Pancreas (tissue), 10 donors: ENCODE measurements around the gene KLF15. TPM values are rescaled to one million over a fixed set of nuclear protein-coding genes. Genes with fewer than 3 reads are reported as not detected.
"Not testable (repeated sequence)": the region's sequence is repeated elsewhere in the genome, so short reads cannot be mapped to it uniquely, and the experiment has no call there.

Experiments used
- ATAC-seq, 4 donors: fragments of 200-7000 bp; cut with Tn5 transposase; one replicate each; pipeline versions ENCODE4 v1.8.0 to v1.9.1; 2020; ENCODE audit warnings: mild to moderate bottlenecking in 4 of 4, moderate library complexity in 4 of 4
- DNase-seq, 6 donors: peaks; one replicate each; pipeline ENCODE4 v3.0.0-alpha.2; 2020
- FAIRE-seq: peaks from 2 replicates; lab custom pipeline; 2012; peaks lifted over from hg19 to GRCh38; lab: Jason Lieb, UNC
- H3K27ac ChIP-seq, 4 donors: fragments of 200-600 bp; sonication (generic); 1 replicate in 3 of 4; 2 replicates in 1 of 4; pipeline versions ENCODE4 v1.5.0 to v1.8.0; 2020
- H3K27me3 ChIP-seq, 4 donors: fragments of 200-600 bp; one replicate each; pipeline ENCODE4 v1.8.0; 2021
- H3K36me3 ChIP-seq, 3 donors: fragments of 200-600 bp; sonication (generic) in 1 of 3; one replicate each; pipeline versions ENCODE4 v1.5.0 to v1.8.0; 2020 to 2021
- H3K4me1 ChIP-seq, 3 donors: fragments of 200-600 bp; one replicate each; pipeline ENCODE4 v1.8.0; 2021
- H3K4me3 ChIP-seq, 4 donors: fragments of 200-600 bp; sonication (generic) in 2 of 4; one replicate each; pipeline versions ENCODE4 v1.5.0 to v1.8.0; 2020 to 2021
- H3K9me3 ChIP-seq, 4 donors: fragments of 200-600 bp; one replicate each; pipeline ENCODE4 v1.8.0; 2021
- WGBS, 2 donors: extraction: QIAGEN DNeasy Blood & Tissue Kit; methylation state at CpG; one replicate each; pipeline ENCODE4 v1.1.7; 2013; 5-methylcytosine and 5-hydroxymethylcytosine counted together
- intact Hi-C, 3 donors: fragments of 100-400 bp; cut with DNase I; formaldehyde crosslinking; loops; one replicate each; pipeline versions ENCODE4 v1.11.1 to v1.14.2; 2022
- polyA plus RNA-seq, 2 donors: library from polyadenylated mRNA; stranded (reverse); fragments of 200-250 nt; gene quantifications; one replicate each; pipeline ENCODE4 v1.2.3, GENCODE V29; 2013
- total RNA-seq, 6 donors: library from RNA; stranded (reverse); fragmentation: NEBNext Ultra II Directional in 4 of 6; extraction: Animal tissue kit (Norgen Biotek cat#: 25700) in 4 of 6; gene quantifications; one replicate each; pipeline versions ENCODE4 v1.2.1 to v1.2.4, GENCODE V29; 2021 to 2023
- TF ChIP-seq, protein P1 (sequence below), 4 donors: fragments of 200-600 bp; sonication (generic) in 3 of 4; IDR thresholded peaks; one replicate each; pipeline versions ENCODE4 v1.5.0 to v1.8.0; 2021; ENCODE audit warnings: antibody characterized with exemption in 4 of 4
- donor health status: healthy with polysubstance abuse.
- donor health status: DM: no; HTN: no; CAD: no; lungs with moderate emphysema.
- donor health status: DM: no; HTN: no; CAD: no.
- donor health status: control.
- donor health status: control.
- donor health status: Bipolar disorder and iron deficiency.
- donor health status: DM: yes; HTN: yes; CAD: no.
- donor health status: DM: no; HTN: no; CAD: no.
- donor health status: DM: no; HTN: no; CAD: no.
- donor health status: DM: yes; HTN: yes; CAD: no.

KLF15 gene
- total and polyA plus RNA-seq, 8 donors: 11.3 to 38.3 (median 26.8) TPM

DNA sequence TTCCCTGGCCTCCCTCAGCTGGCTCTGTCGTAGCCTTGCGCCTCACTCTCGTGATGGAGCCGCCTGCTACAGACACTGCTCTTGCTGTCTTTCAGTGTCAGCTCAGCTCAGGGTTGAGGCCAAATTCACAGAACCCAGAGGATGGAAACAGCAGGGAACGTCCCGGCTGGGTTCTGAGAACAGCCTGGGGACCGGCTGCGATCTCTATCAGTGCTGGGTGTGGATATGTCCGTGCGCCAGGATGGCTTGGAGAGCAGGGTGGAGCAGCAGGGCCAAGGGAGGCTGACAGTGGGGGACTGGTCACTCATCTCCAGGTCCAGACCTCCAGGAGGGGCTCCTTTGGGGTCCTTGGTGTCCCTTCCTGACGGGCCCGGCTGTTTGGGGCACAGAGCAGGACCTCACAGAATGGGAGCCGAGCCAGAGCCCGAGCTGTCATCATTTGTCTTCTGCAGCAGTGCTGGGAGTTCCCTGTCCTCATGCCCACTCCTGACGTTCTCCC, 18.4 kb downstream of the KLF15 start:
- peak in 2 of 4 donors; percentile 14 to 22 for ATAC-seq
- Histone ChIP-seq H3K4me1 (no peaks in the 10 kb centered on the region), H3K4me3 (no peak overlapping the region), H3K27me3 (no peaks in the 10 kb centered on the region), H3K36me3 (no peaks in the 10 kb centered on the region), H3K27ac (no peak overlapping the region), H3K9me3 (no peaks in the 10 kb centered on the region)
- WGBS, 2 donors: 35 to 39% methylated on average over 15 of the region's 15 CpGs
- DNase-seq: peak in 5 of 6 donors; percentile 13 to 59 (median 45)
- no peak for FAIRE-seq
- TF ChIP-seq, protein P1, sequence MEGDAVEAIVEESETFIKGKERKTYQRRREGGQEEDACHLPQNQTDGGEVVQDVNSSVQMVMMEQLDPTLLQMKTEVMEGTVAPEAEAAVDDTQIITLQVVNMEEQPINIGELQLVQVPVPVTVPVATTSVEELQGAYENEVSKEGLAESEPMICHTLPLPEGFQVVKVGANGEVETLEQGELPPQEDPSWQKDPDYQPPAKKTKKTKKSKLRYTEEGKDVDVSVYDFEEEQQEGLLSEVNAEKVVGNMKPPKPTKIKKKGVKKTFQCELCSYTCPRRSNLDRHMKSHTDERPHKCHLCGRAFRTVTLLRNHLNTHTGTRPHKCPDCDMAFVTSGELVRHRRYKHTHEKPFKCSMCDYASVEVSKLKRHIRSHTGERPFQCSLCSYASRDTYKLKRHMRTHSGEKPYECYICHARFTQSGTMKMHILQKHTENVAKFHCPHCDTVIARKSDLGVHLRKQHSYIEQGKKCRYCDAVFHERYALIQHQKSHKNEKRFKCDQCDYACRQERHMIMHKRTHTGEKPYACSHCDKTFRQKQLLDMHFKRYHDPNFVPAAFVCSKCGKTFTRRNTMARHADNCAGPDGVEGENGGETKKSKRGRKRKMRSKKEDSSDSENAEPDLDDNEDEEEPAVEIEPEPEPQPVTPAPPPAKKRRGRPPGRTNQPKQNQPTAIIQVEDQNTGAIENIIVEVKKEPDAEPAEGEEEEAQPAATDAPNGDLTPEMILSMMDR (IDR thresholded peaks at IDR 0.05): no peak
- intact Hi-C loops: no loop called here

DNA sequence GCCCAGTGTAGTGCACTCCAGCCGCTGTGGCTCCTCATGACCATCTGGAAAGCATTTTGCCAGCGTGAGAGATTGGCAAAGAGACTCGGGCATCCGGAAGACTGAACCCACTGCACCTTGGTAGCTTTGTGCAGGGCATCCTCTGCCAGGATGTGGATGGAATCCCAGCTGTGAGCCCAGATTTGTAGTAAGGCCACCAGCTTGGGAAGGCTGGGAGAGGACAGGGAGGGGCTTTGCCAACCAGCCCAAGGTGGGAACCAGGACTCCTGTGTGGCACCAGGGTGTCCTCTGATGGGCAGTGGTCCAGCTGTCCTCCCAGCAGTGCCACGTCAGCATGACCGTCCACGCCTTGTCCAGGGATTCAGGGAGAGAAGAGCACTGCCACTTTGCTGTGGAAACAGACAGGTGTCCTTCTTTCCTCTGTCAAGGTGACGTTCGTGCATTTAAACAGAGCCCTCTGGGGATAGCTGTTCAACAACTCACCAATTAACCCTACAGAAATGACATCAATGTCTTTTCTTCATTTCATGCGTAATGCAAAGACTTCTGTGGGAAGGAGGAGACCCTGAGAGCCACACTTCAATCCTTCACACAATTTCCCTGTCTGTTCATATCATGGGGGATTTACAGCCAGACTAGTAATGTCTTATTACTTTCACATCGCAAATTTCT, 19.1 kb downstream of the KLF15 start:
- WGBS, 2 donors: 76 to 82% methylated on average over 11 of the region's 11 CpGs
- DNase-seq (peak in 3 of 6 donors; percentile 10 to 39 (median 11)), FAIRE-seq (no peak), ATAC-seq (no peak)
- TF ChIP-seq, protein P1 (IDR thresholded peaks at IDR 0.05): no peak
- Histone ChIP-seq H3K27ac (no peak overlapping the region), H3K36me3 (no peaks in the 10 kb centered on the region), H3K9me3 (no peaks in the 10 kb centered on the region), H3K4me3 (no peak overlapping the region), H3K4me1 (no peaks in the 10 kb centered on the region), H3K27me3 (no peaks in the 10 kb centered on the region)
- intact Hi-C loops: no loop called here

DNA sequence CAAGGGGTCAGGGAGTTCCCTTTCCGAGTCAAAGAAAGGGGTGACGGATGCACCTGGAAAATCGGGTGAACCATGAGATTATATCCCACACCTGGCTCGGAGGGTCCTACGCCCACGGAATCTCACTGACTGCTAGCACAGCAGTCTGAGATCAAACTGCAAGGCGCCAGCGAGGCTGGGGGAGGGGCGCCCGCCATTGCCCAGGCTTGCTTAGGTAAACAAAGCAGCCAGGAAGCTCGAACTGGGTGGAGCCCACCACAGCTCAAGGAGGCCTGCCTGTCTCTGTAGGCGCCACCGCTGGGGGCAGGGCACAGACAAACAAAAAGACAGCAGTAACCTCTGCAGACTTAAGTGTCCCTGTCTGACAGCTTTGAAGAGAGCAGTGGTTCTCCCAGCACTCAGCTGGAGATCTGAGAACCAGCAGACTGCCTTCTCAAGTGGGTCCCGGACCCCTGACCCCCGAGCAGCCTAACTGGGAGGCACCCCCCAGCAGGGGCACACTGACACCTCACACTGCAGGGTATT, 25.3 kb downstream of the KLF15 start:
- H3K36me3 ChIP-seq, H3K27ac ChIP-seq, FAIRE-seq, H3K4me1 ChIP-seq, H3K27me3 ChIP-seq, H3K4me3 ChIP-seq, H3K9me3 ChIP-seq, ATAC-seq, intact Hi-C loops: not testable (repeated sequence)
- 71 to 81% methylated on average over 15 of the region's 15 CpGs for WGBS, 2 donors
- peak in 1 of 6 donors; percentile 1 for DNase-seq

GRCh38 chr3:126329927-126330725, 27.1 kb downstream of the KLF15 start:
- 84 to 88% methylated on average over 7 of the region's 7 CpGs for WGBS, 2 donors
- Histone ChIP-seq H3K4me3 (no peak overlapping the region), H3K27me3 (no peaks in the 10 kb centered on the region), H3K27ac (no peak overlapping the region), H3K9me3 (no peaks in the 10 kb centered on the region), H3K36me3 (no peaks in the 10 kb centered on the region), H3K4me1 (no peaks in the 10 kb centered on the region)
- TF ChIP-seq, protein P1 (IDR thresholded peaks at IDR 0.05): no peak
- intact Hi-C loops: no loop called here
- FAIRE-seq (no peak), DNase-seq (no peak), ATAC-seq (no peak)

DNA sequence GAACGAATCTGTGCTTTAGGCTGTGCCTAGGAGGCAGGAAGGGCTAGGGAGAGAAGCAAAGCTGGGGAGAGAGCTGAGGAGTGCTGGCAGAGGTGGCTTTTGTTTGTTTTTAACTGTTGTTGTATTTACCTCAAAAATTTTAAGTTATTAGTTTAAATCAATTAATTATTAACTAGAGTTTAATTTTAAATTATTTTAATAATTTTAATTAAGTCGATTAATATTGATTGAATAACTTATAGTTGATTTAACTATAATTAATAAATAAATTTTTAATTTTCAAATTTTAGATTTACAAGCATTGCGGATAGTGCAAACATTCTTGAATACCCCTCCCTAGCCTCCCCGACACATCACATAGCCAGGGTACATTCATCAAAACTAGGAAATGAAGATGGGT, 30.6 kb downstream of the KLF15 start:
- FAIRE-seq (no peak), DNase-seq (no peak), ATAC-seq (no peak)
- WGBS, 2 donors: 81 to 84% methylated on average over 4 of the region's 4 CpGs
- TF ChIP-seq, protein P1 (IDR thresholded peaks at IDR 0.05): no peak
- intact Hi-C loops: no loop called here
- Histone ChIP-seq H3K27ac (no peak overlapping the region), H3K36me3 (no peaks in the 10 kb centered on the region), H3K9me3 (no peaks in the 10 kb centered on the region), H3K27me3 (no peaks in the 10 kb centered on the region), H3K4me3 (no peak overlapping the region), H3K4me1 (no peaks in the 10 kb centered on the region)
